Activated CD8-positive, alpha-beta memory T cell treated with anti-CD3 and anti-CD28 coated beads, Interleukin-2, amount 50 U/mL, for 24 hours (primary cell): ENCODE data around the gene DICER1.

Experiments
- DNase-seq: peaks from one replicate; pipeline ENCODE4 v3.0.0-alpha.2; 2020; ENCODE audit errors: extremely low read depth

DICER1 gene

DNA sequence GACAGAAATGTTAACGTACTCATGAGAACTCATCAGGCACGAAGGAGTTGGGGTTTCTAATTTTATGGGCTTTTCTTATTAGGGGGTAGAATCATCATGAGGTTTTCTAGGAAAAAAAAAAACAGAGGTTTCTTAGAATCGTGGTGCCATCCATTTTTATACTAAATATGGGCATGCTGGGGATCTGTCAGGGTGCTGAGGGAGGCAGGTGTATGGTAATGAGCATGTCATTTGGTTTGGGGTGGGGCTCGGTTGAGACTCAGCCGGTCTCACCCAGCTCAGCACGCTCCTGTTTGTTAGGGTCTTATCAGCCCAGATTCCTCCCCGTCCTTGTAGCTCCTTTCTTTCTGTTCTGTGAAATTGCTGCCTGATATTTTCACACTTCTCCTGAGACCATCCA is 98.2 kb downstream of the DICER1 start:
- DNase-seq = no peak

DNA sequence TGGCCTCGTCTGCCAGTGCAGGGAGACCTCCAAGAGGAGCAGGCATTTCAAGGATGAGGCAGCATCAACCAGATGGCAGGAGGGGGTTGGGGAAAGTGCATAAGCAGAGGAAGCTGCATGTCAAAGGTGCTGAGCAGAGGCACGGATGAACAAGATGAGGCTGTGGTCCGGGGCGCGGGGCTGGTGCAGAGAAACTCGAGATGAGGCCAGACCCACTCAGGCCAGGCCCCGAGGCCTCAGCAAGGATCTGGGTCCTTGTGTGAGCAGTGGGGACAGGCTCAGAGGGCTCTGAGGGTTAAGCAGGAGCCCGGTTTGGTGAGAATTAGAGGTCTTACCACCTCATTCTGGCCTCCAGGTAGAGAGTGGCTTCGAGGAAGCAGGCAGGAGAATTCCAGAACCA is 98.8 kb downstream of the DICER1 start:
- no peak for DNase-seq

DNA sequence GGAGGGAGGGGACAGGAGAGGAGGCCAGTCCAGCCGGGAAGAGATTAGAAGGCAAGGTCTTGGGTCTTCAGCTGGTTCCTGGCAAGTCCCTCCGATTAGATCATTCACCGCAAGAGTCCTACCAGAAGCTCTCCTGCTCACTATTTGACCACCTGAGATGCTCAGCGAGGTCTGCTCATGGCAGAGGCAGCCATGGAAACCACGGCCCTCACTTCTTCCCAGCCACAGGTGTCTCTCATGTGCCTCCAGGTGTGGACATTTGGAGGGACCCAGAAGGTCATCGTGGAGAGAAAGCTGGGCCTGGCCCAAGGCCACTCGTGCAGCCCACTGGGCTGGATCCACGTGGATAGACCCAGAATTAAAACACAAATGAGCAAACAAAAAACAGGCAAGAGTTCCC is 99.5 kb downstream of the DICER1 start:
- no peak for DNase-seq

- no peak for DNase-seq
These were observed 100.2 kb downstream of the DICER1 start for GRCh38 chr14:95057147-95057546.

- no peak for DNase-seq
These were observed 100.9 kb downstream of the DICER1 start for GRCh38 chr14:95056476-95056875.

DNA sequence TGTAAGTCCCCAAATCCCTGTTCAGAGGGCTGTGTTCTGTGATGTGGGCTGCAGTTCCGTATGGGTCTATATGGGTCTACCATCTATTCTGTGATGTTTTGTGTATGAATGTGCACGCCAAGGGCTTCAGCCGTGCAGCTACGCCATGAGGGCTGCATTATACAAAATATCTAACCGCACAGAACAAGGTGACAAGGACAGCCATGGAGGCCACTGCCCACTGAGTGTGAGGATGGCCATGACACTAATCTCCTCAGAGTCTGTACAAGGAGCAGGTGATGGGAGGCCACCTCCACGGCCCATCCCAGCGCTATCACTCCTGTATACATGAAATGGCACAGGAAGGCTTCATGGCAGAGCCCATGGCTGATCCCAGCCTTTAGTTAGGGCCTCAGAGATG is 102.0 kb downstream of the DICER1 start:
- DNase-seq = no peak

DNA sequence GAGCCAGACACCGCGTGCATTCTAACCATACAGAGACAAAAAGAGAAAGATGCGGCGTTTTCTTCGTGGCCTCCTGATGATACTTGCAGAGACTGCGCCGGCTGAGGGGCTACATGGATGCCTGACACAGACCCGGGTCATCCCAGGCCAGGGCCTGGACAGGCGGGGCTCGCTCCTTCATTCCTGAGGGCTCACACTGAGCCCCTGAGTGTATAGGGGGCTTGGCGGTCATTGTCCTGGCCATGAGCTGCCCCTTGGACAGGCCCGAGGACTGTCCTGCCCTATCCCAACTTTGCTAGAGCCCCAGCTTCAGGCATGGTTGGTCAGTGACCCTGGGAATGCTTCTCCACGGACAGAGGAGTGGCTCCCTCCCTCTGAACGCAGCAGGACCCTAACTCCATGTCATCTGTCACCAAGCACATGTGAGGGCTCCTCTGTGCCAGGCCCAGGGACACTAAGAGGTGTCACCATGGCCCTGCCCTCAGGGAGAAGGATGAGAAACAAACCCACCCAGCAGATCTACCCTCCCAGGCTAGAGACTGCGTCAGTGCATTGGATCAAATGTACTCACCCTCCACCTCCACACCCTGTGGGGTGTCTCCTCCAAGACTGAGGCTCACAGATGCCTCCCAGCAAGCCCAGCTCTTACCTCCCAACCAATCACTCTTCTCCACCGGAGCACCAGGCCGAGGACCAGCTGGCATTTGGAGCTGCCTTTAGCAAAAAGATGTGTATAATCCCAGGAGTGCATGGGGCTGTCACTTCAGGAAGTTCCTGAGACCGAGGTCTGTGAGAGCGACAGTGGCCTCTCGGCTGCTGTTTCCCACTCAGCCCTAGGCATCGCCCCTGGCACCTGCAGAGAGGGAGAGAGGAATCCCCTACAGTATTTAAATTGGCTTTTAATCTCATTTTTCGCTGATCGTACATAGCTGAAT is 102.7 kb downstream of the DICER1 start:
- DNase-seq = no peak

GRCh38 chr14:95052016-95052585 is 105.2 kb downstream of the DICER1 start:
- no peak for DNase-seq

DNA sequence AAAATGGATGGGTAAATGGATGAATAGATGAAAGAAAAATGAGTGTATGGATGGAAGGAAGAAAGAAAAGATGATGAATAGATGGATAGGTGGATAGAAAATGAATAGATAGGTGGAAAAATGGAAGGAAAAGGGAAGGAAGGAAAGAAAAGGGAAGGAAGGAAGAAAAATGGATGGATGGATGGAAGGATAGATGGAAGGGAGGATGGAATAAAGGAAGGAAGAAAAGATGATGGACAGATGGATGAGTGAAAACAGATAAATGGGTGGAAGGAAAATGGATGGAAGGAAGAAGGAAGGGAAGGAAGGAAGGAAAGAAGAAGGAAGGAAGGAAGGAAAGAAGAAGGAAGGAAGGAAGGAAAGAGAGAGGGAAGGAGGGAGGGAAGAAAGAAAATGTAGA is 107.4 kb downstream of the DICER1 start:
- no peak for DNase-seq

- DNase-seq = no peak
These were observed 108.5 kb downstream of the DICER1 start for GRCh38 chr14:95048771-95049312.

DNA sequence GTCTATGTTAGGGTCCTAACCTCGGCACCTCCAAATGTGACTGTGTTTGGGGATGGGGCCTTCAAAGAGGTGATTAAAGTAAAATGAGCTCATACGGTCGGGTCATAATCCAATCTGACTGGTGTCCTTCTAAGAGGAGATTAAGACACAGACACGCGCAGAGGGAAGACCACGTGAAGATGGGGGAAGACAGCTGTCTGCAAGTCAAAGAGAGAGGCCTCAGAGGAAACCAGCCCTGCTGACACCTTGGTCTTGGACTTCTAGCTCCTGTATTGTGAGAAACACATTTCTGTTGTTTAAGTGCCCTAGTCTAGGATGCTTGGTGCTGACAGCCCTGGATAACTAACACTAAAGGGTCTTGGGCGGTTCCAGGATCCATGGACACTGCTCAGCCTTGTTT is 109.6 kb downstream of the DICER1 start:
- no peak for DNase-seq

DNA sequence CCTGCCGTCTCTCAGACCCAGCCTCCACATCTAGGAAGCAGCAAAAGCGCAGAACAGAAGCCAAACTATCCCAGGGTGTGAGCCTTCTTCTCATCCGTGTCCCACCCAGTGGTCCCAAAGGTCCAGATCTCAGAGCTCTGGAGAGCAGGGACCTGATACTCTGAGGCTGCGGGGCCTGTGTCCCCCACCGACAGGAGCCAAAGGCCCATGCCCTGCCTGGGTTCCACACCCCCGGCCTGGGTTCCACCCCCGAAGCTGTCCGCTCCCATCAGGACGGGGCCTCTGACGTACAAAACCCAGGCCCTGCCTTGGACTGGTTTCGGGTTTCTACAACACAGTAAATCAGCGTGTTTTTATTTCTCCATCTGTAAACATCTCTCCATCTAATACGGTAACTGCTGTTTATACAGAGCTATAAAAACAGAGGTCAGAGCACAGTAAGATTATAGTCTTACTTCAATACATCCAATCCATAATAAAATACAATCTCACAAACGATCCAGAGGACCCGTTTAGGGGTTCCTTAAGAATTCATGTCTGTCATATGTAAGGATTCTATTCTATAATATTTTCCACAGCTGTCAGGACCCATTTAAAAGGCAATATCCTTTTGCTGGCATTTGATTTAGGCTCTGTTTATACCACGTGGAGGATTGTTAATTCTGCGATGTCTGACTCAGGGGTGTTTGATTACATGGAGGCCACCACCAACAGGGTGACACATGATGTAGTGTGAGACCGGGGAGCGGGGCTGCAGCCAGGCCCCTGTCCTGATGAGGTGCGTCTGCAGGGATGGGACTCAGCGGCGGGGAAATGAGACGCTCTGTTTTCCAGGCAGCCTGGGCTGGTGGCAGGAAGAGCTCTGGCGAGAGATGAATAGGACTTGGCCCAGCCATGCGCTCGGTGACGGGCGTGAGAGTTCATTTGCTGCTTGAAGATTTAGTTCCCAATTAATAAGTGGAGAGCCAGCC is 110.3 kb downstream of the DICER1 start:
- no peak for DNase-seq

- DNase-seq = no peak
These were observed 111.4 kb downstream of the DICER1 start for GRCh38 chr14:95045836-95046430.

DNA sequence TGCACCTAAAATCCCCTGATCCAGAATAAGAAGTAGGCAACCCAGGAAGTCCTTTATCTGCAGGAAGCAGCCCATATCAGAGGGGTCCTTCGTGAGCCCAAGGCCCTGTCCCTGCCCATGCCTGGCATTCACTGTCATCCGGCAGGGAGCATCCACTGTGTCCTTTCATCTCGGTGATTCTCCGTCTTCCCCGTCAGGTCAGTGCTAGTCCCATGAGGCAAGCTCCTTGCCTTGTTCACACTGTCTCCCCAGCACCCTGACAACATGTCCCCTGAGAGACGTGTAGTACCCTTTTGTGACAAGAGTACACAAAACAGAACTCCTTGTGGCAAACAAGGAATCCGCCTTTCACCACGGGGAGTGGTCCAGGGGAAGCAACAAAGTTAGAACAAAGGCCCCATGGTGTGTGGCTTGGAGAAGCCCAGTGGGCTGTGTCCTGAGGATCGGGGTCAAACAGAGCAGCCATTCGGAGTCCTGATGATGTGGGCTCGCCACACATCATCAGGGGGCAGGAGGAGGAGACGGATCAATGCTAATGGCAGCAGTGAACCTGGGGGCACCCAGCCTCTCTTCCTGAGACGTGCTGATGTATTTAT is 112.1 kb downstream of the DICER1 start:
- DNase-seq = no peak

DNA sequence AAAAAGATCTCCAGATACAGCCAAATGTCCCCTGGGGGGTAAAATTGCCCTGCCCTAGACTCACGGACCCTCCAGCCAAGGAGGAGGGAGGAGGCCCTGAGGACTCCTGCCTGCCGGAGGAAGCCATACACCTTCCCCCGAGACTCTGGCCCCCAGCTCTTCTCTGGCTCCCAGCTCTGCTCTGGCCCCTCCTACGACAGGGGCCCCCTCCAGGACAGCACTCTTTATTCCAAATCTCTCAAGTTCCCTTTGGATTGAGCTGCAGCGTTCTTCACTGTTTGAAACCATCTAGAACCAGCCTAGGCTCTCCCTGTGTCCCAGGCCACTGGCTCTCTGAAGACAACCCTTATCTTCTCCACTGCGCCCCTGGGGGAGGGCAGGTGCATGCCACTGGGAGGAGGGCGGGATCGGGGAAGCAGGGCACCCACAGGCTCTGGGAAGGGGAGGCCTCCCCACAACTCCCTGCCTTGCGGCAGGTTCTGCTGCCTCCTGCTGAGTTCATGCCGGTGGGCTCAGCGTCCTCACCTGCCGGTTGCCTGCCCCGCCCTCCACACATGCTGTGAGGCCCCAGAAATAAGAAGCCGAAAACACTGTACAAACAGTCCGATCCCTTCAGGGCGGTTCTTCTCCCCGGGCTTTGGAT is 112.7 kb downstream of the DICER1 start:
- DNase-seq = no peak

DNA sequence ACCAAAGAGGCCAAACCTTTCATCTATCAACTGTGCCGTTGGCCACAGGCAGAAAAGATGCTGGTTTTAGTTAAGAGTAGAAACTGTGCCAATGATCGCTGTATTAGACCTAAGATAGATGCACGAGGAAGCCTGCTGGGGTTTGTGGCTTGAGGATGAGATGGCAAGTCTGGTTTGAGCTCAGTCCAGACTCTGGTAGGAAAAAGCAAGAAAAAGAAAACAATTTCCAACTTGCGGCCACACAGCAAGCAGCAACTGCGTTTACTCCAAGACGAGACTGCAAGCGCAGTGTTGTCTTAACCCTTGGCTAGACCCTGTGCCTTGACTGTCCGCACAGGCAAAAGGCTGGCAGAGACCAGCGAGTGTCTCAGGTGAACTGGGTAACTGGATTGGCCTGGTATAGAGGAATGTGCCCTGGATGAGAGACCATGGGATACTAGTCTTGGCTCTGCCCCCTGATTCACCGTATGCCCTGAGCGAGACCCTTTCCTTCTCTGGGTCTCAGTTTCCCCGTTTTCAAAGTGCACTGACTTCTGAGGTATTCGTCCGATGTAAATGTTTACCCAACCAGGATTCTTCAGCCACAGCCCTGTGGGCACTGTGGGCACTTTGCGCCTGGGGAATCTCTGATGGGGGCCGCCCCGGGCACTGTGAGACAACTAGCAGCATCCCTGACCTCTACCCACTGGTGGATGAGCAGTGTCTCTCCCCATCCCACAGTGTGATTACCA is 113.4 kb downstream of the DICER1 start:
- DNase-seq = no peak

- no peak for DNase-seq
These were observed 114.0 kb downstream of the DICER1 start for GRCh38 chr14:95043314-95043713.

GRCh38 chr14:95041477-95042020 is 115.8 kb downstream of the DICER1 start:
- no peak for DNase-seq

DNA sequence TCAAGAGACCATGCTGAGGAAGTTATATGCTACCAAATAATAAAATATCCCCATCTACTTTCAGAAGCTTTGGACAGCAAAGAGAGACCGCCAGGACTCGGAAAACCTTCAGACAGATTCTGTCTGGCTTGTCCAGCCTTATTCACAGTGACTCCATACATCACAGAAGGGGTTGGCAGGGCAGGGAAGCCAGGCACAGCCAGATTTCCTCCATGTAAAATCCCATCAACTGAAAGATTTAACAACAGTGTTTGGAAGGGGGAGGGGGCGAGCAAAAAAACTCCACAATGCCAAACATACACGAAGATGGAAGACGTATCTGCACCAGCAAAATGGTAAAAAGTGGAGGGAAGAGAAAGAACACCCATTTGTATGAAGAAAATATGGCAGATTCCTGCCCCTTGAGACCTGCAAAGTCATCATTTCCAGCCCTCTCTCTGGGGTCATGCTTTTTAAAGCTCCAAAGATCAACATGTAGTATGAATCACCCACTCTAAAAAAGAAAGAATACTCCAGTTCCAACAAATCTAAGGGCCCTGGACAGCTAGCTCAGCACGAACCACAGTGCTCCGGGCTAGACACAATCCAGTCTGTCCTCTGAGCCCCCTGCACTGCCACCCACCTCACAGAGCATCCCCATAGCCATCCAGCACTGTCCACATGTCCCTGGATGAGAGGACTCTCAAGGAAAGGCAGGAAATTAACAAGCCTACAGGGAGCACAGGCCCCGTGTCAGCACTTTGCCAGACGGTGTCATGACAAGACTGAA is 116.4 kb downstream of the DICER1 start:
- no peak for DNase-seq
